Lower leg skin (tissue), 3 donors: ENCODE data around the gene RAD9A.

Experiments used
- CTCF ChIP-seq, 3 donors: fragments of 450-650 bp; IDR thresholded peaks; one replicate each; pipeline ENCODE4 v1.5.1; 2016; ENCODE audit warnings: antibody characterized with exemption in 3 of 3, mild to moderate bottlenecking in 3 of 3, moderate library complexity in 2 of 3
- POLR2A ChIP-seq, 2 donors: fragments of 450-650 bp; IDR thresholded peaks; one replicate each; pipeline ENCODE4 v1.6.1; 2016 to 2017; ENCODE audit warnings: antibody characterized with exemption in 2 of 2, mild to moderate bottlenecking in 1 of 2, moderate library complexity in 1 of 2

GRCh38 chr11:67410984-67411784 is 19.4 kb downstream of the RAD9A start:
- TF ChIP-seq CTCF (IDR thresholded peaks at IDR 0.05) (no peak), POLR2A (IDR thresholded peaks at IDR 0.05) (no peak)
